HepG2 (cell line): ENCODE data around the gene CFL1. TPM values are rescaled to one million over a fixed set of nuclear protein-coding genes. Genes with fewer than 3 reads are reported as not detected.

Experiments
- ATAC-seq: fragments of 200-7000 bp; cut with Tn5 transposase; 3 replicates; pipeline ENCODE4 v1.9.1; 2020; ENCODE audit warnings: mild to moderate bottlenecking, moderate library complexity
- BruUV-seq: library from RNA; stranded (reverse); fragments of 400-500 nt; replicated peaks from 2 replicates; lab custom pipeline; 2021; lab: Mats Ljungman, UMichigan
- CTCF ChIA-PET: fragments of 300-600 bp; formaldehyde crosslinking; extraction: SDS; loops from one replicate; lab custom pipeline; 2021; ENCODE audit warnings: low total read pairs, inconsistent platforms, low intra/inter-chr PET ratio; lab: Yijun Ruan, JAX
- POLR2A ChIA-PET: fragments of 350-600 bp; sonication (Branson Sonifier 250); formaldehyde crosslinking; loops from one replicate; lab custom pipeline; 2020; ENCODE audit warnings: antibody characterized with exemption, inconsistent platforms; lab: Yijun Ruan, JAX
- DNase-seq: peaks from one replicate; pipeline ENCODE4 v3.0.0-alpha.2; 2015; ENCODE audit warnings: low spot score
- FAIRE-seq: peaks from 3 replicates; lab custom pipeline; 2011; peaks lifted over from hg19 to GRCh38; lab: Jason Lieb, UNC
- H2AFZ ChIP-seq: one replicate; pipeline ENCODE4 v1.6.1; 2011; ENCODE audit warnings: low read length, inconsistent platforms
- H3K27ac ChIP-seq: fragments of 300-600 bp; 3 replicates; pipeline ENCODE4 v1.8.0; 2011; ENCODE audit warnings: mixed run types, mild to moderate bottlenecking, mixed read lengths, low read length, inconsistent platforms; ENCODE audit not compliant: insufficient read depth; ENCODE audit errors: extremely low read length
- H3K27me3 ChIP-seq, 2 experiments: fragments of 200-600 bp in 1 of 2; 2 replicates in 1 of 2; 3 replicates in 1 of 2; pipeline versions ENCODE4 v1.6.0 to v1.8.0; 2011; ENCODE audit warnings: low read length in 2 of 2, mild to moderate bottlenecking in 2 of 2, moderate library complexity in 2 of 2, inconsistent platforms in 1 of 2; ENCODE audit not compliant: insufficient read depth in 2 of 2, control insufficient read depth in 1 of 2
- H3K36me3 ChIP-seq, 2 experiments: fragments of 200-600 bp in 1 of 2; replicated peaks in 1 of 2; 2 replicates in 1 of 2; 3 replicates in 1 of 2; pipeline versions ENCODE4 v1.5.1 to v1.8.0; 2011; ENCODE audit warnings: low read length in 2 of 2, inconsistent platforms in 1 of 2; ENCODE audit not compliant: insufficient read depth in 2 of 2, control insufficient read depth in 1 of 2
- H3K4me1 ChIP-seq: 2 replicates; pipeline ENCODE4 v1.5.1; 2012; ENCODE audit warnings: low read length, inconsistent platforms; ENCODE audit not compliant: insufficient read depth
- H3K4me2 ChIP-seq: 2 replicates; pipeline ENCODE4 v1.6.0; 2011; ENCODE audit warnings: low read depth, low read length, inconsistent platforms
- H3K4me3 ChIP-seq, 3 experiments: fragments of 200-600 bp in 1 of 3; sonication (generic), shearing (Covaris generic) in 1 of 3; replicated peaks in 1 of 3; 2 replicates each; pipeline ENCODE4 v1.5.1; 2011 to 2016; ENCODE audit warnings: low read length in 3 of 3, inconsistent platforms in 2 of 3, low read depth in 2 of 3, mild to moderate bottlenecking in 2 of 3, control low read depth in 1 of 3, mixed read lengths in 1 of 3; ENCODE audit not compliant: insufficient read depth in 1 of 3
- H3K79me2 ChIP-seq: one replicate; pipeline ENCODE4 v1.6.1; 2011; ENCODE audit warnings: low read length, inconsistent platforms; ENCODE audit not compliant: insufficient read depth
- H3K9ac ChIP-seq: 2 replicates; pipeline ENCODE4 v1.6.0; 2011; ENCODE audit warnings: mild to moderate bottlenecking, low read depth, low read length, inconsistent platforms; ENCODE audit not compliant: insufficient read depth
- H3K9me3 ChIP-seq: 2 replicates; pipeline ENCODE4 v1.5.1; 2012; ENCODE audit warnings: mild to moderate bottlenecking, low read length
- H4K20me1 ChIP-seq: 2 replicates; pipeline ENCODE4 v1.6.0; 2011; ENCODE audit warnings: inconsistent platforms, mild to moderate bottlenecking, low read length, moderate library complexity; ENCODE audit not compliant: insufficient read depth
- AKAP8 ChIP-seq: sonication (generic); formaldehyde crosslinking; IDR thresholded peaks from 2 replicates; pipeline ENCODE4 v1.5.1; 2020; ENCODE audit warnings: mild to moderate bottlenecking, missing genetic modification reagents
- CREM ChIP-seq, 2 experiments: sonication (generic) in 1 of 2; formaldehyde crosslinking in 1 of 2; IDR thresholded peaks; 2 replicates each; pipeline versions ENCODE4 v1.4.0 to v1.6.1; 2016 to 2020; ENCODE audit warnings: antibody characterized with exemption in 1 of 2, mild to moderate bottlenecking in 1 of 2, missing genetic modification reagents in 1 of 2
- GATAD2A ChIP-seq: IDR thresholded peaks from 2 replicates; pipeline ENCODE4 v1.6.1; 2016
- GRHL1 ChIP-seq: sonication (generic); formaldehyde crosslinking; conservative IDR thresholded peaks from 2 replicates; pipeline ENCODE4 v1.8.0; 2022; ENCODE audit warnings: missing genetic modification reagents
- NFE2 ChIP-seq: sonication (generic); formaldehyde crosslinking; IDR thresholded peaks from 2 replicates; pipeline ENCODE4 v1.4.0; 2020; ENCODE audit warnings: missing genetic modification reagents
- NFE2L1 ChIP-seq: sonication (generic); formaldehyde crosslinking; IDR thresholded peaks from 2 replicates; pipeline ENCODE4 v1.4.0; 2020; ENCODE audit warnings: missing genetic modification reagents, mild to moderate bottlenecking, borderline replicate concordance
- NR2C2 ChIP-seq: sonication (generic); formaldehyde crosslinking; IDR thresholded peaks from 2 replicates; pipeline ENCODE4 v1.4.0; 2020; ENCODE audit warnings: missing genetic modification reagents, mild to moderate bottlenecking, moderate library complexity, borderline replicate concordance
- POLR2A ChIP-seq, 2 experiments: IDR thresholded peaks; 2 replicates each; pipeline ENCODE4 v1.6.1; 2011; ENCODE audit warnings: low read depth in 2 of 2, low read length in 2 of 2, mild to moderate bottlenecking in 1 of 2, moderate library complexity in 1 of 2; ENCODE audit not compliant: insufficient read depth in 1 of 2
- SAP130 ChIP-seq: IDR thresholded peaks from 2 replicates; pipeline ENCODE4 v1.6.1; 2016; ENCODE audit warnings: low read depth
- STAT5B ChIP-seq: sonication (generic); formaldehyde crosslinking; IDR thresholded peaks from 2 replicates; pipeline ENCODE4 v1.4.0; 2020; ENCODE audit warnings: missing genetic modification reagents
- YEATS4 ChIP-seq: sonication (generic); formaldehyde crosslinking; IDR thresholded peaks from 2 replicates; pipeline ENCODE4 v1.4.0; 2020; ENCODE audit warnings: missing genetic modification reagents, borderline replicate concordance
- ZNF333 ChIP-seq: sonication (generic); formaldehyde crosslinking; IDR thresholded peaks from 2 replicates; pipeline ENCODE4 v1.4.0; 2020; ENCODE audit warnings: mild to moderate bottlenecking, missing genetic modification reagents, borderline replicate concordance
- ZNF34 ChIP-seq: sonication (generic); formaldehyde crosslinking; IDR thresholded peaks from 2 replicates; pipeline ENCODE4 v1.4.0; 2020; ENCODE audit warnings: mild to moderate bottlenecking, missing genetic modification reagents, borderline replicate concordance
- ZSCAN20 ChIP-seq: sonication (generic); formaldehyde crosslinking; IDR thresholded peaks from 2 replicates; pipeline ENCODE4 v1.4.0; 2020; ENCODE audit warnings: missing genetic modification reagents, mild to moderate bottlenecking, borderline replicate concordance
- WGBS: methylation state at CpG from one replicate; pipeline ENCODE4 v1.1.6; 2017; ENCODE audit warnings: low lambda C conversion rate; 5-methylcytosine and 5-hydroxymethylcytosine counted together
- in situ Hi-C: cut with HindIII; loops from 2 replicates; pipeline ENCODE4 v1.10.0; 2017; ENCODE audit warnings: low pct_unique_long_range_greater_than_20kb; ENCODE audit not compliant: extremely low pct_ligation_motif_present
- intact Hi-C: fragments of 100-400 bp; cut with micrococcal nuclease; formaldehyde crosslinking; loops from one replicate; pipeline ENCODE4 v1.10.0; 2022; ENCODE audit not compliant: unreplicated experiment
- polyA plus RNA-seq, 8 experiments: library from polyadenylated mRNA; depleted of rRNA in 3 of 8; stranded (reverse) in 7 of 8; unstranded in 1 of 8; fragments of >200 nt; fragmentation: Illumina TruSeq in 4 of 8; extraction: Trizol in 4 of 8; gene quantifications; 2 replicates each; pipeline versions ENCODE4 v1.2.1 to v1.2.3, GENCODE V29; 2011 to 2016; ENCODE audit warnings: low read depth in 4 of 8, missing spikeins in 1 of 8, mixed read lengths in 1 of 8; ENCODE audit not compliant: insufficient read depth in 1 of 8
- total RNA-seq, 5 experiments: library from RNA; depleted of rRNA; stranded (reverse); fragments of >200 nt; fragmentation: Illumina TruSeq; extraction: Trizol; gene quantifications; 2 replicates each; pipeline ENCODE4 v1.2.3, GENCODE V29; 2016; ENCODE audit warnings: low read depth in 1 of 5
- TF ChIP-seq, protein P1 (sequence below): sonication (generic); formaldehyde crosslinking; IDR thresholded peaks from 2 replicates; pipeline ENCODE4 v1.8.1; 2023; ENCODE audit warnings: mild to moderate bottlenecking, moderate library complexity, missing genetic modification reagents
- TF ChIP-seq, protein P2 (sequence below): sonication (generic); formaldehyde crosslinking; IDR thresholded peaks from 2 replicates; pipeline ENCODE4 v1.5.1; 2020; ENCODE audit warnings: mild to moderate bottlenecking, missing genetic modification reagents, borderline replicate concordance
- TF ChIP-seq, protein P3 (sequence below): sonication (generic); formaldehyde crosslinking; conservative IDR thresholded peaks from 2 replicates; pipeline ENCODE4 v1.8.1; 2023; ENCODE audit warnings: missing genetic modification reagents
- TF ChIP-seq, protein P4 (sequence below): IDR thresholded peaks from 2 replicates; pipeline ENCODE4 v1.6.1; 2016; ENCODE audit warnings: mild to moderate bottlenecking, missing biosample characterization, missing genetic modification reagents

Gene CFL1
- total and polyA plus RNA-seq, 2 of the 13 experiments (the other 11 are each of a cell fraction or from before 2014, with no cell fraction given) = 379 to 383 TPM

DNA sequence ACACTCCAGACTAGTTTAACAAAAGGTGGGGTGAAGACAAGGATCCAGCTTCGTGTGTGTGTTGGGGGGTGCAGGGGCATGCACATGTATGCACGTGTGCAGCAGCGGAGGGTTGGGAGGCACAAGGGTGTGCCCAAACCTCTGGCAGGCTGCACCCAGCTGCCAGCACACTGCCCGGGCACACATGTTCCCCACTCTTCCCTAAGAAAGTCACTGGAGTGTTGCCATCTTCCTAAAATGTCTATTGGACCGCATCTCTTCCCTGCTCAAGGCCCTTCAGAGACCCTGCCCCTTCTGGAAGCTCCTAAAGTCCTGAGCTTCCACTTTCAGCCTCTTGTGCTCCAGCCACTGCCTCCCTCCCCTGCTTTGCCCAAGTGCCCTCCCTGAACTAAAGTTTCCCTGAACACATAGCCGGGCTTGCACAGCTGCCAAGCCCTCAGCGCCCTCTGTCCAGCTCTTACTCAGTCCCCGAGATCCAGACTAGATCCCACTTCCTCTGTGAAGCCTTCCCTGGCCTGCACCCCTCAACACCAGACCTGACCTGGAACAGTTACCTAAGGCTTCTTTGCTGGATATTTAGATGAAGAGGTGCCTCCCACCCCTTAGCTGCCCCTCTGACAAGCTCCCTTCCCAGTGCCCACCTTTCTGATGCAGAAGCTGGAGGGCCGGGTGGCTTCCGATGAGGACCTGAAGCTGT lies 6.0 kb downstream of the CFL1 start:
- DNase-seq (no peak), ATAC-seq (no peak), FAIRE-seq (no peak)
- no peak overlapping the region for H3K27ac ChIP-seq
- in situ Hi-C loops = loop anchor here (10.0 kb wide), 1 partner anchor 297 kb away; the partner anchor contains the start of gene LTBP3
- H3K27me3 ChIP-seq = no peaks in the 10 kb centered on the region
- H3K4me3 ChIP-seq = no peak overlapping the region
- ChIA-PET POLR2A (interaction anchor here (0.9 to 4.1 kb wide), 5 partner anchors 8 to 38 kb away, joined by 4 to 20 read pairs (median 6); partner anchors contain the start of genes CCDC85B and MUS81), CTCF (no interaction called here)
- intact Hi-C loops = no loop called here
- no peak overlapping the region for H2AFZ ChIP-seq
- H3K79me2 ChIP-seq = peaks cover 14% of the 10 kb centered on the region
- no TSS peak for BruUV-seq
- 0 out of 2 replicates have a peak, but pooled peaks cover 4% of the 10 kb centered on the region for H3K9me3 ChIP-seq
- H4K20me1 ChIP-seq = peaks cover 43% of the 10 kb centered on the region
- H3K4me1 ChIP-seq = peaks cover 74% of the 10 kb centered on the region
- no peak overlapping the region for H3K4me2 ChIP-seq
- no peak overlapping the region for H3K9ac ChIP-seq
- 94% methylated on average over 8 of the region's 10 CpGs for WGBS
- peaks cover 14 to 34% of the 10 kb centered on the region in 2 experiments for H3K36me3 ChIP-seq
- TF ChIP-seq CREM (IDR thresholded peaks at IDR 0.05) = no peak
- TF ChIP-seq CREM (CRISPR knock-in tag; IDR thresholded peaks at IDR 0.05) = no peak
- TF ChIP-seq, protein P1, sequence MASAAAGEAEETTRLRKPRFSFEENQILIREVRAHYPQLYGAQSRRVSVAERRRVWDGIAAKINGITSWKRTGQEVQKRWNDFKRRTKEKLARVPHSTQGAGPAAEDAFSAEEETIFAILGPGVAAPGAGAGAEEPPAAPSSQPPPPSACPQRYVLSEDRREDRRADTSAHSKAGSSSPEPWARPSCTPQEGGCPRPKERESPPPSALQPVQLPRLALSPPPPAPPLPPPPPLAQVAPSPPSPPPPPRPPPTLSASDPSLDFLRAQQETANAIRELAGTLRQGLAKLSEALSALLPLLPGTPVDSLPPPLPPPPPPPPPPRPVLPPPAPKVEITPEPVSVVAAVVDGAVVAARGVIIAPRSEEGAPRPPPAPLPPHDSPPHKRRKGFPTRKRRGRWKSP (CRISPR knock-in tag) = no peak
- TF ChIP-seq, protein P2, sequence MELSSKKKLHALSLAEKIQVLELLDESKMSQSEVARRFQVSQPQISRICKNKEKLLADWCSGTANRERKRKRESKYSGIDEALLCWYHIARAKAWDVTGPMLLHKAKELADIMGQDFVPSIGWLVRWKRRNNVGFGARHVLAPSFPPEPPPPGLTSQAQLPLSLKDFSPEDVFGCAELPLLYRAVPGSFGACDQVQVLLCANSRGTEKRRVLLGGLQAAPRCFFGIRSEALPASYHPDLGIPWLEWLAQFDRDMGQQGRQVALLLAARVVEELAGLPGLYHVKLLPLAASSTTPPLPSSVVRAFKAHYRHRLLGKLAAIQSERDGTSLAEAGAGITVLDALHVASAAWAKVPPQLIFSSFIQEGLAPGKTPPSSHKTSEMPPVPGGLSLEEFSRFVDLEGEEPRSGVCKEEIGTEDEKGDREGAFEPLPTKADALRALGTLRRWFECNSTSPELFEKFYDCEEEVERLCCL = no peak
- TF ChIP-seq ZSCAN20 (CRISPR knock-in tag) = no peak
- TF ChIP-seq, protein P3, sequence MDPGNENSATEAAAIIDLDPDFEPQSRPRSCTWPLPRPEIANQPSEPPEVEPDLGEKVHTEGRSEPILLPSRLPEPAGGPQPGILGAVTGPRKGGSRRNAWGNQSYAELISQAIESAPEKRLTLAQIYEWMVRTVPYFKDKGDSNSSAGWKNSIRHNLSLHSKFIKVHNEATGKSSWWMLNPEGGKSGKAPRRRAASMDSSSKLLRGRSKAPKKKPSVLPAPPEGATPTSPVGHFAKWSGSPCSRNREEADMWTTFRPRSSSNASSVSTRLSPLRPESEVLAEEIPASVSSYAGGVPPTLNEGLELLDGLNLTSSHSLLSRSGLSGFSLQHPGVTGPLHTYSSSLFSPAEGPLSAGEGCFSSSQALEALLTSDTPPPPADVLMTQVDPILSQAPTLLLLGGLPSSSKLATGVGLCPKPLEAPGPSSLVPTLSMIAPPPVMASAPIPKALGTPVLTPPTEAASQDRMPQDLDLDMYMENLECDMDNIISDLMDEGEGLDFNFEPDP (CRISPR knock-in tag) = 0 out of 2 replicates have a peak, but pooled peaks have one; percentile 33
- TF ChIP-seq POLR2A (IDR thresholded peaks at IDR 0.05; ENCODE audit: insufficient read depth in 1 of 2, low read depth in 2 of 2, low read length in 2 of 2) = 0 out of 4 replicates have a peak, but pooled peaks of 1 of the 2 experiments have one; percentile 29
- TF ChIP-seq SAP130 (CRISPR knock-in tag) = no peak
- TF ChIP-seq NFE2 (CRISPR knock-in tag) = no peak
- no peak for TF ChIP-seq YEATS4 (CRISPR knock-in tag)
- no peak for TF ChIP-seq NR2C2
- TF ChIP-seq, protein P4, sequence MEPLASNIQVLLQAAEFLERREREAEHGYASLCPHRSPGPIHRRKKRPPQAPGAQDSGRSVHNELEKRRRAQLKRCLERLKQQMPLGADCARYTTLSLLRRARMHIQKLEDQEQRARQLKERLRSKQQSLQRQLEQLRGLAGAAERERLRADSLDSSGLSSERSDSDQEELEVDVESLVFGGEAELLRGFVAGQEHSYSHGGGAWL (CRISPR knock-in tag) = no peak
- TF ChIP-seq ZNF333 (CRISPR knock-in tag) = no peak
- no peak for TF ChIP-seq GATAD2A (CRISPR knock-in tag)
- TF ChIP-seq NFE2L1 (CRISPR knock-in tag) = no peak
- TF ChIP-seq ZNF34 (CRISPR knock-in tag) = no peak
- no peak for TF ChIP-seq STAT5B (CRISPR knock-in tag)
- peak; percentile 2; the same call in 1 of the 2 replicates for TF ChIP-seq AKAP8 (CRISPR knock-in tag)
- no peak for TF ChIP-seq GRHL1 (CRISPR knock-in tag)
